Panc1 (cell line): ENCODE measurements around the gene SLC25A42.

Experiments used
- CTCF ChIP-seq: fragments of 450-650 bp; IDR thresholded peaks from 2 replicates; pipeline ENCODE4 v1.5.1; 2017; ENCODE audit warnings: mild to moderate bottlenecking
- POLR2AphosphoS5 ChIP-seq: IDR thresholded peaks from 2 replicates; pipeline ENCODE4 v1.6.1; 2012; ENCODE audit warnings: mild to moderate bottlenecking, low read depth, low read length, moderate library complexity
- SIN3A ChIP-seq: IDR thresholded peaks from 2 replicates; pipeline ENCODE4 v1.6.1; 2012; ENCODE audit warnings: low read depth, mild to moderate bottlenecking, low read length, moderate library complexity, borderline replicate concordance; ENCODE audit not compliant: insufficient read depth
- TCF7L2 ChIP-seq: IDR thresholded peaks from 2 replicates; pipeline ENCODE4 v1.6.1; 2011; ENCODE audit warnings: mild to moderate bottlenecking, low read depth, low read length, inconsistent platforms
- TF ChIP-seq, protein P1 (sequence below), 2 experiments: IDR thresholded peaks; 2 replicates each; pipeline ENCODE4 v1.6.1; 2011 to 2012; ENCODE audit warnings: low read depth in 2 of 2, control low read depth in 1 of 2, low read length in 1 of 2, mild to moderate bottlenecking in 1 of 2, moderate library complexity in 1 of 2; ENCODE audit not compliant: insufficient read depth in 1 of 2

DNA sequence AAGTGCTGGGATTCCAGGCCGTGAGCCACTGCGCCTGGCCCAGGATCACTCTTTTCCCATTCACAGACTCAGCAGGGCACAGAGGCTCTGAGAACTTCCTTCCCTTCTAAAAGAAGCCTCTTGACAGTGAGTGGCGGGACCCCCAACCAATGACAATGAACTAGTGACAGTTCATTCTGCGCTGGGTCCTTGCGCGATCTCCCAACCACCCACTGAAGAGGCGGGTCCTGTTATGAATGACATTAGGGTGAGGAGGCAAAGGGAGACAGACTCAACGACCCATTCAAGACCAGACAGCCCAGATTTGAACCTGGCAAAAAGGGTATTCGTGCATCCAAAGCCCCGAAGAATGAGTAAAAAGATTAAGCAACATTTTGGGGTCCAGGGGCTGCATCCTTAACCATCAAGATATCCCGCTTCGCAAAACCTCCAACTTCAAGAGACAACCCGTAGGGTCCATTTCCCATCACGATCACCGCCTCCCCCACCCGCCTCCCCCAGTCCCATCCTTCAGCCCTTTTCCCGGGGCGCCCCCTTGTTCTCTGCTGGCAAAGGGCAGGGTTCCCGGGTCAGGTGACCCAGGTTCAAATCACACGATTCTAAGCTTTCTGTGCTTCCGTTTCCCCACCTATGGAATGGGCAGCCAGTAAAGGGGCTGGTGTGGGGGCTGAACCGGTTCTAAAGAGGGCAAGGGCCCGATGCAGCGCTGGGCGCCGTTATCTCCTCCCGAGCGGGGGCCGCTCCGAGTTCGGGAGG lies 31.2 kb upstream of the SLC25A42 start:
- TF ChIP-seq, protein P1, sequence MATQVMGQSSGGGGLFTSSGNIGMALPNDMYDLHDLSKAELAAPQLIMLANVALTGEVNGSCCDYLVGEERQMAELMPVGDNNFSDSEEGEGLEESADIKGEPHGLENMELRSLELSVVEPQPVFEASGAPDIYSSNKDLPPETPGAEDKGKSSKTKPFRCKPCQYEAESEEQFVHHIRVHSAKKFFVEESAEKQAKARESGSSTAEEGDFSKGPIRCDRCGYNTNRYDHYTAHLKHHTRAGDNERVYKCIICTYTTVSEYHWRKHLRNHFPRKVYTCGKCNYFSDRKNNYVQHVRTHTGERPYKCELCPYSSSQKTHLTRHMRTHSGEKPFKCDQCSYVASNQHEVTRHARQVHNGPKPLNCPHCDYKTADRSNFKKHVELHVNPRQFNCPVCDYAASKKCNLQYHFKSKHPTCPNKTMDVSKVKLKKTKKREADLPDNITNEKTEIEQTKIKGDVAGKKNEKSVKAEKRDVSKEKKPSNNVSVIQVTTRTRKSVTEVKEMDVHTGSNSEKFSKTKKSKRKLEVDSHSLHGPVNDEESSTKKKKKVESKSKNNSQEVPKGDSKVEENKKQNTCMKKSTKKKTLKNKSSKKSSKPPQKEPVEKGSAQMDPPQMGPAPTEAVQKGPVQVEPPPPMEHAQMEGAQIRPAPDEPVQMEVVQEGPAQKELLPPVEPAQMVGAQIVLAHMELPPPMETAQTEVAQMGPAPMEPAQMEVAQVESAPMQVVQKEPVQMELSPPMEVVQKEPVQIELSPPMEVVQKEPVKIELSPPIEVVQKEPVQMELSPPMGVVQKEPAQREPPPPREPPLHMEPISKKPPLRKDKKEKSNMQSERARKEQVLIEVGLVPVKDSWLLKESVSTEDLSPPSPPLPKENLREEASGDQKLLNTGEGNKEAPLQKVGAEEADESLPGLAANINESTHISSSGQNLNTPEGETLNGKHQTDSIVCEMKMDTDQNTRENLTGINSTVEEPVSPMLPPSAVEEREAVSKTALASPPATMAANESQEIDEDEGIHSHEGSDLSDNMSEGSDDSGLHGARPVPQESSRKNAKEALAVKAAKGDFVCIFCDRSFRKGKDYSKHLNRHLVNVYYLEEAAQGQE (IDR thresholded peaks at IDR 0.05; ENCODE audit: insufficient read depth in 1 of 2, low read depth in 2 of 2, low read length in 1 of 2): no peak
- TF ChIP-seq CTCF (no peak), TCF7L2 (no peak), POLR2AphosphoS5 (no peak), SIN3A (no peak)
